GM12878 (cell line): Measurements from ENCODE around the gene ITPR3. TPM values are rescaled to one million over a fixed set of nuclear protein-coding genes. Genes with fewer than 3 reads are reported as not detected.

Source experiments
- ATAC-seq: fragments of 200-7000 bp; cut with Tn5 transposase; 3 replicates; pipeline ENCODE4 v1.9.1; 2020; ENCODE audit warnings: mild to moderate bottlenecking, moderate library complexity
- BruUV-seq: library from RNA; stranded (reverse); fragments of 400-500 nt; replicated peaks from 2 replicates; lab custom pipeline; 2021; lab: Mats Ljungman, UMichigan
- CTCF ChIA-PET: fragments of 300-600 bp; sonication (Branson Sonifier 250); formaldehyde crosslinking; extraction: SDS; loops from one replicate; lab custom pipeline; 2021; ENCODE audit warnings: inconsistent platforms; lab: Yijun Ruan, JAX
- POLR2A ChIA-PET: fragments of 350-600 bp; formaldehyde crosslinking; extraction: SDS; loops from one replicate; lab custom pipeline; 2021; ENCODE audit warnings: inconsistent platforms; lab: Charles Lee
- RAD21 ChIA-PET: fragments of 300-600 bp; sonication (Branson Sonifier 250); formaldehyde crosslinking; loops from one replicate; lab custom pipeline; 2023; ENCODE audit warnings: antibody characterized with exemption; ENCODE audit not compliant: unreplicated experiment; lab: Charles Lee
- SMC1A ChIA-PET: fragments of 300-600 bp; sonication (Branson Sonifier 250); formaldehyde crosslinking; loops from one replicate; lab custom pipeline; 2023; ENCODE audit not compliant: unreplicated experiment, uncharacterized antibody; lab: Charles Lee
- DNase-seq: peaks from one replicate; pipeline ENCODE4 v3.0.0-alpha.2; 2011; ENCODE audit warnings: low read depth, low spot score
- FAIRE-seq: peaks from 3 replicates; lab custom pipeline; 2011; peaks lifted over from hg19 to GRCh38; lab: Jason Lieb, UNC
- H2AFZ ChIP-seq: 2 replicates; pipeline ENCODE4 v1.6.0; 2011; ENCODE audit warnings: low read depth, low read length, control low read depth; ENCODE audit not compliant: control insufficient read depth
- H3K27ac ChIP-seq: 2 replicates; pipeline ENCODE4 v1.5.1; 2011; ENCODE audit warnings: control low read depth; ENCODE audit not compliant: control insufficient read depth, insufficient read depth
- H3K27me3 ChIP-seq, 2 experiments: replicated peaks in 1 of 2; 2 replicates each; pipeline versions ENCODE4 v1.6.0 to v1.6.1; 2011; ENCODE audit warnings: low read length in 1 of 2; ENCODE audit not compliant: control insufficient read depth in 2 of 2, insufficient read depth in 2 of 2
- H3K36me3 ChIP-seq, 2 experiments: 2 replicates each; pipeline ENCODE4 v1.5.1; 2011; ENCODE audit warnings: low read length in 1 of 2; ENCODE audit not compliant: control insufficient read depth in 2 of 2, insufficient read depth in 2 of 2
- H3K4me1 ChIP-seq: 2 replicates; pipeline ENCODE4 v1.6.1; 2011; ENCODE audit warnings: mild to moderate bottlenecking, low read length, moderate library complexity, mixed read lengths; ENCODE audit not compliant: control insufficient read depth, insufficient read depth
- H3K4me2 ChIP-seq: 2 replicates; pipeline ENCODE4 v1.6.0; 2011; ENCODE audit warnings: control low read depth; ENCODE audit not compliant: control insufficient read depth, insufficient read depth
- H3K4me3 ChIP-seq: fragments of 200-600 bp; sonication (generic); 2 replicates; pipeline ENCODE4 v1.5.1; 2016
- H3K79me2 ChIP-seq: 2 replicates; pipeline ENCODE4 v1.6.0; 2011; ENCODE audit warnings: low read length; ENCODE audit not compliant: control insufficient read depth, insufficient read depth
- H3K9ac ChIP-seq: 2 replicates; pipeline ENCODE4 v1.8.0; 2011; ENCODE audit warnings: low read length, control low read depth, mixed read lengths; ENCODE audit not compliant: control insufficient read depth, insufficient read depth
- H3K9me3 ChIP-seq: replicated peaks from 3 replicates; pipeline ENCODE4 v1.5.1; 2011; ENCODE audit warnings: mild to moderate bottlenecking, low read length; ENCODE audit not compliant: control insufficient read depth, insufficient read depth
- H4K20me1 ChIP-seq: 2 replicates; pipeline ENCODE4 v1.6.0; 2011; ENCODE audit not compliant: control insufficient read depth, insufficient read depth
- BMI1 ChIP-seq: fragments of 450-650 bp; IDR thresholded peaks from 2 replicates; pipeline ENCODE4 v1.6.1; 2016; ENCODE audit warnings: mild to moderate bottlenecking, moderate library complexity, borderline replicate concordance
- HDGF ChIP-seq: fragments of 450-650 bp; IDR thresholded peaks from 2 replicates; pipeline ENCODE4 v1.6.1; 2016; ENCODE audit warnings: antibody characterized with exemption
- RUNX3 ChIP-seq: IDR thresholded peaks from 2 replicates; pipeline ENCODE4 v1.6.1; 2012; ENCODE audit warnings: low read length, inconsistent platforms
- ZBED1 ChIP-seq: IDR thresholded peaks from 2 replicates; pipeline ENCODE4 v1.6.1; 2016; ENCODE audit warnings: borderline replicate concordance
- WGBS: methylation state at CpG from one replicate; pipeline ENCODE4 v1.1.6; 2016; ENCODE audit warnings: low lambda C conversion rate; ENCODE audit not compliant: insufficient replicate concordance, insufficient coverage; ENCODE audit errors: missing lambda C conversion rate; 5-methylcytosine and 5-hydroxymethylcytosine counted together
- in situ Hi-C: fragments of 300-500 bp; cut with MboI; formaldehyde crosslinking; loops from 9 replicates; pipeline ENCODE4 v1.14.3; 2018; ENCODE audit warnings: mixed read lengths
- intact Hi-C: fragments of 100-400 bp; cut with micrococcal nuclease; formaldehyde crosslinking; loops from one replicate; pipeline ENCODE4 v1.14.2; 2022; ENCODE audit not compliant: unreplicated experiment
- polyA plus RNA-seq, 11 experiments: library from polyadenylated mRNA; depleted of rRNA in 4 of 11; unstranded in 6 of 11; stranded (reverse) in 5 of 11; fragments of >200 nt; fragmentation: Nextera tagmentation in 4 of 11; fragmentation: Illumina TruSeq in 1 of 11; extraction: Ambion mirVana in 4 of 11; extraction: Trizol in 1 of 11; gene quantifications; 1 replicate in 1 of 11; 2 replicates in 10 of 11; pipeline versions ENCODE4 v1.2.1 to v1.2.3, GENCODE V29; 2011 to 2016; ENCODE audit warnings: inconsistent platforms in 2 of 11, missing spikeins in 2 of 11, low read depth in 1 of 11
- total RNA-seq, 4 experiments: library from RNA; depleted of rRNA in 3 of 4; stranded (reverse); fragments of >200 nt in 3 of 4; fragmentation: Illumina TruSeq in 1 of 4; extraction: Trizol in 1 of 4; gene quantifications; 2 replicates each; pipeline versions ENCODE4 v1.2.1 to v1.2.3, GENCODE V29; 2013 to 2021
- TF ChIP-seq, protein P1 (sequence below): fragments of 450-650 bp; formaldehyde crosslinking; IDR thresholded peaks from 2 replicates; pipeline ENCODE4 v1.4.0; 2020; ENCODE audit warnings: mild to moderate bottlenecking, moderate library complexity
- TF ChIP-seq, protein P2 (sequence below): IDR thresholded peaks from 2 replicates; pipeline ENCODE4 v1.6.1; 2012; ENCODE audit warnings: mild to moderate bottlenecking, low read depth, low read length

Gene ITPR3
- total and polyA plus RNA-seq, 10 of the 15 experiments (the other 5 are each of a cell fraction or from before 2014, with no cell fraction given): 0.32 to 34.0 (median 11.9) TPM

DNA sequence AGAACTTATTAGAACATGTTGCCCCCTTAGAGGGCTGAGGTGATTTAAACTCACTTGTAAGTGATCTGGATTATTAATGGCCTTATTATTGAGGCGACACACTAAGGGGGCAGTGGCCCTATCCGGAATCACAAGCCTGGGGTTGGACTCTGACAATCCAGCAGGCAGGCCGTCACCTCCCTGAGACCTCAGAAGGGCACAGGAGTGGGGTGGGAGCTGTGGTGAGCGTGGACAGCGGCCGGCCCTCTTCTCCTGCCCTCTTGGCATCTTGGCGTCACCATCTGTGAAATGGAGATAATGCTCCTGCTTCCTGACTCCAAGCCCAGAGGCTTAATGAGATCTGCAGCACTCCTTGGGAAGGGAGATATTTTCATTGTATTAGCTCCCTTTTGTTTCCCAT, 106.0 kb downstream of the ITPR3 start:
- CTCF ChIA-PET: no interaction called here
- H3K27ac ChIP-seq: no peak overlapping the region
- H4K20me1 ChIP-seq: no peaks in the 10 kb centered on the region; the same call in 1 of the 2 replicates
- WGBS: 61% methylated on average over 7 of the region's 7 CpGs
- no peaks in the 10 kb centered on the region for H3K36me3 ChIP-seq
- H3K4me3 ChIP-seq: no peak overlapping the region
- POLR2A ChIA-PET: no interaction called here
- no peak for FAIRE-seq
- in situ Hi-C loops (no loop called here), intact Hi-C loops (no loop called here)
- H3K9me3 ChIP-seq: no peaks in the 10 kb centered on the region
- no peaks in the 10 kb centered on the region for H3K4me1 ChIP-seq
- TF ChIP-seq RUNX3 (no peak), ZBED1 (no peak), HDGF (no peak), BMI1 (no peak)
- TF ChIP-seq, protein P1, sequence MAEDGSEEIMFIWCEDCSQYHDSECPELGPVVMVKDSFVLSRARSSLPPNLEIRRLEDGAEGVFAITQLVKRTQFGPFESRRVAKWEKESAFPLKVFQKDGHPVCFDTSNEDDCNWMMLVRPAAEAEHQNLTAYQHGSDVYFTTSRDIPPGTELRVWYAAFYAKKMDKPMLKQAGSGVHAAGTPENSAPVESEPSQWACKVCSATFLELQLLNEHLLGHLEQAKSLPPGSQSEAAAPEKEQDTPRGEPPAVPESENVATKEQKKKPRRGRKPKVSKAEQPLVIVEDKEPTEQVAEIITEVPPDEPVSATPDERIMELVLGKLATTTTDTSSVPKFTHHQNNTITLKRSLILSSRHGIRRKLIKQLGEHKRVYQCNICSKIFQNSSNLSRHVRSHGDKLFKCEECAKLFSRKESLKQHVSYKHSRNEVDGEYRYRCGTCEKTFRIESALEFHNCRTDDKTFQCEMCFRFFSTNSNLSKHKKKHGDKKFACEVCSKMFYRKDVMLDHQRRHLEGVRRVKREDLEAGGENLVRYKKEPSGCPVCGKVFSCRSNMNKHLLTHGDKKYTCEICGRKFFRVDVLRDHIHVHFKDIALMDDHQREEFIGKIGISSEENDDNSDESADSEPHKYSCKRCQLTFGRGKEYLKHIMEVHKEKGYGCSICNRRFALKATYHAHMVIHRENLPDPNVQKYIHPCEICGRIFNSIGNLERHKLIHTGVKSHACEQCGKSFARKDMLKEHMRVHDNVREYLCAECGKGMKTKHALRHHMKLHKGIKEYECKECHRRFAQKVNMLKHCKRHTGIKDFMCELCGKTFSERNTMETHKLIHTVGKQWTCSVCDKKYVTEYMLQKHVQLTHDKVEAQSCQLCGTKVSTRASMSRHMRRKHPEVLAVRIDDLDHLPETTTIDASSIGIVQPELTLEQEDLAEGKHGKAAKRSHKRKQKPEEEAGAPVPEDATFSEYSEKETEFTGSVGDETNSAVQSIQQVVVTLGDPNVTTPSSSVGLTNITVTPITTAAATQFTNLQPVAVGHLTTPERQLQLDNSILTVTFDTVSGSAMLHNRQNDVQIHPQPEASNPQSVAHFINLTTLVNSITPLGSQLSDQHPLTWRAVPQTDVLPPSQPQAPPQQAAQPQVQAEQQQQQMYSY (CRISPR knock-in tag): no peak
- TF ChIP-seq, protein P2, sequence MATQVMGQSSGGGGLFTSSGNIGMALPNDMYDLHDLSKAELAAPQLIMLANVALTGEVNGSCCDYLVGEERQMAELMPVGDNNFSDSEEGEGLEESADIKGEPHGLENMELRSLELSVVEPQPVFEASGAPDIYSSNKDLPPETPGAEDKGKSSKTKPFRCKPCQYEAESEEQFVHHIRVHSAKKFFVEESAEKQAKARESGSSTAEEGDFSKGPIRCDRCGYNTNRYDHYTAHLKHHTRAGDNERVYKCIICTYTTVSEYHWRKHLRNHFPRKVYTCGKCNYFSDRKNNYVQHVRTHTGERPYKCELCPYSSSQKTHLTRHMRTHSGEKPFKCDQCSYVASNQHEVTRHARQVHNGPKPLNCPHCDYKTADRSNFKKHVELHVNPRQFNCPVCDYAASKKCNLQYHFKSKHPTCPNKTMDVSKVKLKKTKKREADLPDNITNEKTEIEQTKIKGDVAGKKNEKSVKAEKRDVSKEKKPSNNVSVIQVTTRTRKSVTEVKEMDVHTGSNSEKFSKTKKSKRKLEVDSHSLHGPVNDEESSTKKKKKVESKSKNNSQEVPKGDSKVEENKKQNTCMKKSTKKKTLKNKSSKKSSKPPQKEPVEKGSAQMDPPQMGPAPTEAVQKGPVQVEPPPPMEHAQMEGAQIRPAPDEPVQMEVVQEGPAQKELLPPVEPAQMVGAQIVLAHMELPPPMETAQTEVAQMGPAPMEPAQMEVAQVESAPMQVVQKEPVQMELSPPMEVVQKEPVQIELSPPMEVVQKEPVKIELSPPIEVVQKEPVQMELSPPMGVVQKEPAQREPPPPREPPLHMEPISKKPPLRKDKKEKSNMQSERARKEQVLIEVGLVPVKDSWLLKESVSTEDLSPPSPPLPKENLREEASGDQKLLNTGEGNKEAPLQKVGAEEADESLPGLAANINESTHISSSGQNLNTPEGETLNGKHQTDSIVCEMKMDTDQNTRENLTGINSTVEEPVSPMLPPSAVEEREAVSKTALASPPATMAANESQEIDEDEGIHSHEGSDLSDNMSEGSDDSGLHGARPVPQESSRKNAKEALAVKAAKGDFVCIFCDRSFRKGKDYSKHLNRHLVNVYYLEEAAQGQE: no peak
- no TSS peak for BruUV-seq
- peaks cover 4 to 15% of the 10 kb centered on the region in 2 experiments; a peak in 2 of 4 replicates for H3K27me3 ChIP-seq
- H2AFZ ChIP-seq: no peak overlapping the region
- SMC1A ChIA-PET: no interaction called here
- no peak for DNase-seq
- H3K9ac ChIP-seq: no peak overlapping the region
- RAD21 ChIA-PET: no interaction called here
- no peak for ATAC-seq
- H3K4me2 ChIP-seq: no peak overlapping the region
- H3K79me2 ChIP-seq: no peaks in the 10 kb centered on the region
